Kidney epithelial cell (primary cell): ENCODE measurements around the gene ITGA3. TPM values are rescaled to one million over a fixed set of nuclear protein-coding genes. Genes with fewer than 3 reads are reported as not detected.

Source experiments
- DNase-seq: peaks from one replicate; pipeline ENCODE4 v3.0.0-alpha.2; 2010; ENCODE audit warnings: low read depth
- H3K27me3 ChIP-seq: 2 replicates; pipeline ENCODE4 v1.6.0; 2011; ENCODE audit warnings: low read length; ENCODE audit not compliant: control insufficient read depth, insufficient read depth
- H3K36me3 ChIP-seq: 2 replicates; pipeline ENCODE4 v1.5.1; 2011; ENCODE audit warnings: low read length; ENCODE audit not compliant: control insufficient read depth, insufficient read depth
- H3K4me3 ChIP-seq: 2 replicates; pipeline ENCODE4 v1.5.1; 2011; ENCODE audit warnings: low read depth, mild to moderate bottlenecking, control low read depth, low read length
- CTCF ChIP-seq: IDR thresholded peaks from 2 replicates; pipeline ENCODE4 v1.5.1; 2011; ENCODE audit warnings: mild to moderate bottlenecking, moderate library complexity, low read length, control low read depth, inconsistent platforms; ENCODE audit not compliant: insufficient read depth, poor library complexity, severe bottlenecking
- total RNA-seq: library from RNA; depleted of rRNA; stranded (reverse); fragments of >200 nt; gene quantifications from 2 replicates; pipeline ENCODE4 v1.2.3, GENCODE V29; 2015

Gene ITGA3
- total RNA-seq, 1 donor from 2014 or later, result 1,029 TPM

GRCh38 chr17:50018909-50019308 lies 37.0 kb upstream of the ITGA3 start:
- no peaks in the 10 kb centered on the region for H3K27me3 ChIP-seq
- no peaks in the 10 kb centered on the region for H3K36me3 ChIP-seq
- TF ChIP-seq CTCF, result no peak
- DNase-seq, result no peak
- no peak overlapping the region for H3K4me3 ChIP-seq

GRCh38 chr17:50020841-50021599 lies 34.9 kb upstream of the ITGA3 start:
- H3K36me3 ChIP-seq, result no peaks in the 10 kb centered on the region
- no peak overlapping the region for H3K4me3 ChIP-seq
- no peak for TF ChIP-seq CTCF
- H3K27me3 ChIP-seq, result no peaks in the 10 kb centered on the region
- DNase-seq, result no peak

DNA sequence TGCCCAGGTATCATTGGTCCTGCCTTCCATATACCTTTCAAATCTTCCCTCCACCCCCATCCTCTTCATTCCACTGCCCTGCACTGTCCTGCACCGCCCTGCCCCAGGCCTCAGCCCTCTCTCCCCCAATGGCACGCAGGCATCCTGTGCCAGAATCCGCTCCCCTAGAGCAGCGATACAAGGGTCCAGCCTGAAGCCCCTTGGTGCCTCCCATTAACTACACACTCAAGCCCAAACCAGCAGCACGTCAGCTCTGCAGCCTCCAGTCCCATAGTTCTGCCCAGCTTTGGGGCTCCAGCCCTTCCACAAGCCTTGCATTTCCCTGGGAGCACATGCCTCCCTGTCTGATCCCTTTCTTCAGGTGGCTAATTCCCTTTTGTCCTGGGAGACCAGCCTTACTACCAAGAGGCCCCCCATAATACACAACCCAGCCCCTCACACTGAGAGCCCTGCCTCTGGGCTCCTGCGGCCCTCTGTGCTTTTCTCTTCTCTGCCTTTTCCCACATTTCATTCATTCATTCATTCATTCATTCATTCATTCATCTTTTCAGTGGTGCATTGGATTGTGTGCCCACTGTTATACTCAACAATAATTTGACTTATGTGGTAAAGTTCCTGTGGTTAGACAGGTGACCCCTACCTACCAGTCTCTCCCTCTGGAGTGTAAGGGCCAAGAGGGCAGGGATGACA lies 34.1 kb upstream of the ITGA3 start:
- no peak for DNase-seq
- no peaks in the 10 kb centered on the region for H3K36me3 ChIP-seq
- no peak for TF ChIP-seq CTCF
- no peaks in the 10 kb centered on the region for H3K27me3 ChIP-seq
- no peak overlapping the region for H3K4me3 ChIP-seq

- Histone ChIP-seq H3K36me3 (no peaks in the 10 kb centered on the region), H3K27me3 (no peaks in the 10 kb centered on the region), H3K4me3 (no peak overlapping the region)
- DNase-seq, result no peak
- TF ChIP-seq CTCF, result no peak
Observed at GRCh38 chr17:50022463-50023130, 33.3 kb upstream of the ITGA3 start.

- H3K4me3 ChIP-seq, result no peak overlapping the region
- no peak for TF ChIP-seq CTCF
- no peaks in the 10 kb centered on the region for H3K27me3 ChIP-seq
- no peak for DNase-seq
- no peaks in the 10 kb centered on the region for H3K36me3 ChIP-seq
Observed at GRCh38 chr17:50023520-50023919, 32.4 kb upstream of the ITGA3 start.
